Neural cell (in vitro differentiated cells): Measurements from ENCODE around the gene FXR1. TPM values are rescaled to one million over a fixed set of nuclear protein-coding genes. Genes with fewer than 3 reads are reported as not detected.

Experiments used
- H2AFZ ChIP-seq: fragments of 200-600, 300-800 bp; sonication (generic), shearing (Covaris generic); 2 replicates; pipeline ENCODE4 v1.6.0; 2014; ENCODE audit warnings: low read depth, mild to moderate bottlenecking, antibody characterized with exemption, low read length, moderate library complexity
- H3F3A ChIP-seq: fragments of 200-600 bp; shearing (Covaris generic); 2 replicates; pipeline ENCODE4 v1.6.1; 2016; ENCODE audit warnings: mild to moderate bottlenecking, moderate library complexity, mixed read lengths, antibody characterized with exemption, low read length; ENCODE audit not compliant: insufficient read depth, poor library complexity, severe bottlenecking
- H3K27ac ChIP-seq: fragments of 200-600, 300-800 bp; sonication (generic), shearing (Covaris generic); 2 replicates; pipeline ENCODE4 v1.5.1; 2014; ENCODE audit warnings: mild to moderate bottlenecking, low read length, moderate library complexity
- H3K27me3 ChIP-seq: fragments of 300-800, 200-600 bp; sonication (generic), shearing (Covaris generic); 2 replicates; pipeline ENCODE4 v1.6.0; 2014; ENCODE audit warnings: mild to moderate bottlenecking, low read depth, low read length, moderate library complexity; ENCODE audit not compliant: insufficient read depth
- H3K36me3 ChIP-seq: fragments of 300-800, 200-600 bp; sonication (generic), shearing (Covaris generic); 2 replicates; pipeline ENCODE4 v1.5.1; 2014; ENCODE audit warnings: mild to moderate bottlenecking, antibody characterized with exemption, low read length, moderate library complexity; ENCODE audit not compliant: insufficient read depth
- H3K4me2 ChIP-seq: fragments of 300-800, 200-600 bp; sonication (generic), shearing (Covaris generic); 2 replicates; pipeline ENCODE4 v1.6.0; 2014; ENCODE audit warnings: mild to moderate bottlenecking, low read length
- H3K4me3 ChIP-seq: fragments of 300-800, 200-600 bp; sonication (generic), shearing (Covaris generic); 2 replicates; pipeline ENCODE4 v1.5.1; 2014; ENCODE audit warnings: mild to moderate bottlenecking, low read length, moderate library complexity
- H3K79me2 ChIP-seq: fragments of 200-600 bp; shearing (Covaris generic); replicated peaks from 2 replicates; pipeline ENCODE4 v1.6.0; 2014; ENCODE audit warnings: mild to moderate bottlenecking, low read length, moderate library complexity; ENCODE audit not compliant: insufficient read depth
- H3K9ac ChIP-seq: fragments of 300-800, 200-600 bp; sonication (generic), shearing (Covaris generic); 2 replicates; pipeline ENCODE4 v1.6.1; 2016; ENCODE audit warnings: mild to moderate bottlenecking, low read length, mixed read lengths
- H3K9me2 ChIP-seq: fragments of 200-600 bp; shearing (Covaris generic); 2 replicates; pipeline ENCODE4 v1.6.1; 2016; ENCODE audit warnings: mild to moderate bottlenecking, low read length, mixed read lengths; ENCODE audit not compliant: insufficient read depth
- H3K9me3 ChIP-seq: fragments of 200-600, 300-800 bp; sonication (generic), shearing (Covaris generic); 2 replicates; pipeline ENCODE4 v1.6.1; 2016; ENCODE audit warnings: mild to moderate bottlenecking, mixed run types, low read length, moderate library complexity, mixed read lengths
- H4K20me1 ChIP-seq: fragments of 200-600 bp; shearing (Covaris generic); 2 replicates; pipeline ENCODE4 v1.6.1; 2016; ENCODE audit warnings: mild to moderate bottlenecking, mixed run types; ENCODE audit not compliant: insufficient read depth
- CTCF ChIP-seq: fragments of 450-650 bp; IDR thresholded peaks from 2 replicates; pipeline ENCODE4 v1.5.1; 2014; ENCODE audit warnings: antibody characterized with exemption, mild to moderate bottlenecking, moderate library complexity; ENCODE audit not compliant: poor library complexity, severe bottlenecking
- EP300 ChIP-seq: fragments of 450-650 bp; conservative IDR thresholded peaks from 2 replicates; pipeline ENCODE4 v1.6.1; 2014; ENCODE audit warnings: antibody characterized with exemption, mild to moderate bottlenecking, moderate library complexity; ENCODE audit not compliant: poor library complexity, severe bottlenecking
- EZH2 ChIP-seq: fragments of 200-600, 300-800 bp; shearing (Covaris generic), sonication (generic); IDR thresholded peaks from 2 replicates; pipeline ENCODE4 v1.6.1; 2014; ENCODE audit warnings: antibody characterized with exemption, low read length, borderline replicate concordance, mild to moderate bottlenecking; ENCODE audit not compliant: insufficient read depth, poor library complexity, severe bottlenecking
- MXI1 ChIP-seq: fragments of 450-650 bp; conservative IDR thresholded peaks from 2 replicates; pipeline ENCODE4 v1.6.1; 2014; ENCODE audit warnings: antibody characterized with exemption, mild to moderate bottlenecking; ENCODE audit not compliant: poor library complexity, severe bottlenecking
- POLR2AphosphoS5 ChIP-seq: IDR thresholded peaks from 2 replicates; pipeline ENCODE4 v1.6.1; 2012
- RAD21 ChIP-seq: fragments of 450-650 bp; conservative IDR thresholded peaks from 2 replicates; pipeline ENCODE4 v1.6.1; 2014; ENCODE audit warnings: antibody characterized with exemption, mild to moderate bottlenecking, moderate library complexity
- REST ChIP-seq: IDR thresholded peaks from 2 replicates; pipeline ENCODE4 v1.6.1; 2012; ENCODE audit warnings: borderline replicate concordance
- SMC3 ChIP-seq: fragments of 450-650 bp; conservative IDR thresholded peaks from 2 replicates; pipeline ENCODE4 v1.6.1; 2014; ENCODE audit warnings: antibody characterized with exemption, mild to moderate bottlenecking, moderate library complexity; ENCODE audit not compliant: poor library complexity
- TAF1 ChIP-seq: IDR thresholded peaks from 2 replicates; pipeline ENCODE4 v1.6.1; 2012; ENCODE audit warnings: low read depth
- polyA minus RNA-seq: library from RNA; depleted of rRNA, polyadenylated mRNA; stranded (reverse); fragments of >200 nt; gene quantifications from 2 replicates; pipeline ENCODE4 v1.2.3, GENCODE V29; 2014
- polyA plus RNA-seq: library from polyadenylated mRNA; depleted of rRNA; stranded (reverse); fragments of >200 nt; gene quantifications from 2 replicates; pipeline ENCODE4 v1.2.3, GENCODE V29; 2014

Gene FXR1
- 101 and 109 TPM in 2 replicates for polyA plus RNA-seq
- 205 and 243 TPM in 2 replicates for polyA minus RNA-seq

DNA sequence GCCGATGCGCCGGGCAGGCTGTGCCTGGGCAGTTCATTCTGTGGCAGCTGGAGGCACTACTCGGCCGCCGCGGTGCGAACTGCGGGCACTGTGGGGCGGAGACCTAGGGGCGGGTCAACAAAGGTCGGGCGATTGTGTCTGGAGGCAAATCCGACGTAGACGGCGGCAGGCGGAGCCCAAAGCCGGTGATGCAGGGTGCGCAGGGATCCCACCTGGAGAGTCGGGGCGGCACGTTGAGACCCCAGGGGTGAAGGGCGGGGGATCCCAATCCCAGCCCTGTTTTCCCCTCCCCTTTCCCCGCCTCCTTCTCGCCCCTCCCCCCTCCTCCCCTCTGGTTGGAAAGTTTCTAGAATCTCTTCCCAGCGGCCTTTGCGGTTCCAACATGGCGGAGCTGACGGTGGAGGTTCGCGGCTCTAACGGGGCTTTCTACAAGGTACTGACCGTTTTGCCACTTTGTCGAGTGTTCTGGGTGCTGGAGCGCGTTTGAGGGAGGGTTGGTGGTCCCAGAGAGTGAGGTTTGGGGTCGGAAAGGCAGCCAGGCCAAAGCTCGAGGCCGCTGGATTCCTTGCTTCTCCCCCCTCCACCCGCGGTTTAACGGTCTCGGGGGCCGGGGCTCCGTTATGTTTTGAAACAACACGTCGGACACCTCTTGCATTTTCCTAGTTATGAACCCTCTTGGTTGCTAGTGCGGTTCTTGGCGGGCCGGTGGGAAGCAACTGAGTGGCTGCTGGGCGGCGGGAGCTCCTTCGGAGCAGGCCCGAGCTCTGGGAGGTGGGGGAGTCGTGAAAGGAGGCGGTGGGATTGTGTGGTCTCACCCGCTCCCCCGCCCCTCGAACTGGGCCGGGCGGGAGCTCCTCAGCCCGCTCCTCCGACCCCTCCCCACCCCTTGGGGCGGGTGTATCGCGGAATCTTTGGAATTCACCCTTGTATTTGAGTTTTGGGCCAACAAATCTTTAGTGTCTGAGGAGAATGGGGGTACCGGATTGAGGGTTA, at the start of gene FXR1:
TSS of gene FXR1 (plus strand) at position 367 of the 993 bp plus-strand sequence. CDS start at position 383, 16 bp downstream.
- H2AFZ ChIP-seq: peak within 1 kb of the TSS; percentile 74
- no peaks in the 10 kb centered on the region for H3K9me2 ChIP-seq
- peak within 1 kb of the TSS; percentile 62 for H3K4me2 ChIP-seq
- peaks cover 5% of the 10 kb centered on the region for H3F3A ChIP-seq
- TF ChIP-seq REST (peak; percentile 80), MXI1 (peak; percentile 17), EP300 (no peak), CTCF (peak; percentile 78), SMC3 (no peak), RAD21 (peak; percentile 42), EZH2 (no peak), POLR2AphosphoS5 (peak; percentile 95), TAF1 (peak; percentile 92)
- no peaks in the 10 kb centered on the region for H3K36me3 ChIP-seq
- peak within 1 kb of the TSS; percentile 93 for H3K9ac ChIP-seq
- peaks cover 8% of the 10 kb centered on the region for H4K20me1 ChIP-seq
- H3K27ac ChIP-seq: peak within 1 kb of the TSS; percentile 93
- peaks cover 48% of the 10 kb centered on the region for H3K79me2 ChIP-seq
- H3K27me3 ChIP-seq: no peaks in the 10 kb centered on the region
- peak within 1 kb of the TSS; percentile 82 for H3K4me3 ChIP-seq
- H3K9me3 ChIP-seq: no peaks in the 10 kb centered on the region

- Histone ChIP-seq H3K4me3 (no peak overlapping the region), H3K9ac (no peak overlapping the region), H3K36me3 (no peaks in the 10 kb centered on the region), H3K79me2 (no peaks in the 10 kb centered on the region), H4K20me1 (no peaks in the 10 kb centered on the region), H2AFZ (no peak overlapping the region), H3K27me3 (no peaks in the 10 kb centered on the region), H3K27ac (no peak overlapping the region), H3K9me3 (no peaks in the 10 kb centered on the region), H3K4me2 (no peak overlapping the region), H3K9me2 (no peaks in the 10 kb centered on the region), H3F3A (no peaks in the 10 kb centered on the region)
- TF ChIP-seq TAF1 (no peak), SMC3 (no peak), MXI1 (no peak), CTCF (no peak), EZH2 (no peak), REST (no peak), EP300 (no peak)
These were observed 42.3 kb upstream of the FXR1 start for GRCh38 chr3:180870008-180870699.
